PC-3 (cell line): ENCODE measurements around the gene FBXL16. TPM values are rescaled to one million over a fixed set of nuclear protein-coding genes. Genes with fewer than 3 reads are reported as not detected.

Source experiments
- ATAC-seq: fragments of 200-7000 bp; cut with Tn5 transposase; 2 replicates; pipeline ENCODE4 v1.9.1; 2020; ENCODE audit warnings: mild to moderate bottlenecking, moderate library complexity
- BruUV-seq: library from RNA; stranded (reverse); fragments of 400-500 nt; replicated peaks from 2 replicates; lab custom pipeline; 2021; lab: Mats Ljungman, UMichigan
- CTCF ChIA-PET: fragments of 300-600 bp; sonication (Branson Sonifier 250); formaldehyde crosslinking; loops from one replicate; lab custom pipeline; 2022; ENCODE audit warnings: antibody characterized with exemption; lab: Charles Lee
- POLR2A ChIA-PET: fragments of 300-600 bp; sonication (Branson Sonifier 250); formaldehyde crosslinking; loops from one replicate; lab custom pipeline; 2022; ENCODE audit warnings: antibody characterized with exemption; ENCODE audit not compliant: unreplicated experiment; lab: Charles Lee
- DNase-seq: peaks from one replicate; pipeline ENCODE4 v3.0.0-alpha.2; 2015
- H2AFZ ChIP-seq: fragments of 300-600 bp; sonication (generic); 2 replicates; pipeline ENCODE4 v1.6.0; 2016; ENCODE audit warnings: antibody characterized with exemption, low read length
- H3F3A ChIP-seq: fragments of 300-600 bp; sonication (generic); one replicate; pipeline ENCODE4 v1.6.0; 2017; ENCODE audit warnings: antibody characterized with exemption, low read length, control low read depth, mild to moderate bottlenecking; ENCODE audit not compliant: unreplicated experiment
- H3K27ac ChIP-seq: fragments of 300-600 bp; sonication (generic); 2 replicates; pipeline ENCODE4 v1.5.1; 2016; ENCODE audit warnings: mild to moderate bottlenecking, low read length
- H3K27me3 ChIP-seq: fragments of 300-600 bp; sonication (generic); 2 replicates; pipeline ENCODE4 v1.6.1; 2016; ENCODE audit warnings: low read length, mixed read lengths
- H3K36me3 ChIP-seq: fragments of 300-600 bp; sonication (generic); 2 replicates; pipeline ENCODE4 v1.6.1; 2016; ENCODE audit warnings: low read depth, mixed run types, low read length, mixed read lengths
- H3K4me1 ChIP-seq: fragments of 300-600 bp; sonication (generic); 2 replicates; pipeline ENCODE4 v1.5.1; 2016; ENCODE audit warnings: low read length; ENCODE audit not compliant: insufficient read depth
- H3K4me2 ChIP-seq: fragments of 300-600 bp; sonication (generic); 2 replicates; pipeline ENCODE4 v1.6.0; 2016; ENCODE audit warnings: low read length
- H3K4me3 ChIP-seq: fragments of 300-600 bp; sonication (generic); 2 replicates; pipeline ENCODE4 v1.5.1; 2016; ENCODE audit warnings: mild to moderate bottlenecking, low read length, mixed read lengths
- H3K79me2 ChIP-seq: fragments of 300-600 bp; sonication (generic); 2 replicates; pipeline ENCODE4 v1.6.1; 2017; ENCODE audit warnings: low read length, mixed read lengths
- H3K9ac ChIP-seq: fragments of 300-600 bp; sonication (generic); 2 replicates; pipeline ENCODE4 v1.6.0; 2016; ENCODE audit warnings: mild to moderate bottlenecking, low read length
- H3K9me2 ChIP-seq: fragments of 300-600 bp; sonication (generic); replicated peaks from 2 replicates; pipeline ENCODE4 v1.6.1; 2016; ENCODE audit warnings: mixed run types, low read length, mixed read lengths
- H3K9me3 ChIP-seq: fragments of 300-600 bp; sonication (generic); 2 replicates; pipeline ENCODE4 v1.6.1; 2016; ENCODE audit warnings: low read length, mixed read lengths
- H4K20me1 ChIP-seq: fragments of 300-600 bp; sonication (generic); 2 replicates; pipeline ENCODE4 v1.6.1; 2016; ENCODE audit warnings: low read length, mixed read lengths
- EZH2 ChIP-seq: fragments of 300-600 bp; sonication (generic); IDR thresholded peaks from one replicate; pipeline ENCODE4 v1.6.1; 2017; ENCODE audit warnings: antibody characterized with exemption, mild to moderate bottlenecking, low read length; ENCODE audit not compliant: unreplicated experiment
- EZH2phosphoT487 ChIP-seq: fragments of 300-600 bp; sonication (generic); IDR thresholded peaks from 2 replicates; pipeline ENCODE4 v1.6.1; 2018; ENCODE audit warnings: mild to moderate bottlenecking, antibody characterized with exemption, low read length, borderline replicate concordance
- intact Hi-C: fragments of 100-400 bp; cut with micrococcal nuclease; formaldehyde crosslinking; loops from 2 replicates; pipeline ENCODE4 v1.9.0; 2023
- total RNA-seq: library from RNA; depleted of rRNA; stranded (reverse); fragments of >200 nt; gene quantifications from 2 replicates; pipeline ENCODE4 v1.2.3, GENCODE V29; 2014
- TF ChIP-seq, protein P1 (sequence below): fragments of 300-600 bp; sonication (generic); conservative IDR thresholded peaks from 2 replicates; pipeline ENCODE4 v1.5.1; 2017; ENCODE audit warnings: antibody characterized with exemption, low read depth, mild to moderate bottlenecking, low read length

Gene FBXL16
- total RNA-seq, 1 experiment from 2014 or later, result 7.5 TPM

GRCh38 chr16:672371-672770, 33.2 kb downstream of the FBXL16 start:
- no peak overlapping the region for H2AFZ ChIP-seq
- TF ChIP-seq, protein P1, sequence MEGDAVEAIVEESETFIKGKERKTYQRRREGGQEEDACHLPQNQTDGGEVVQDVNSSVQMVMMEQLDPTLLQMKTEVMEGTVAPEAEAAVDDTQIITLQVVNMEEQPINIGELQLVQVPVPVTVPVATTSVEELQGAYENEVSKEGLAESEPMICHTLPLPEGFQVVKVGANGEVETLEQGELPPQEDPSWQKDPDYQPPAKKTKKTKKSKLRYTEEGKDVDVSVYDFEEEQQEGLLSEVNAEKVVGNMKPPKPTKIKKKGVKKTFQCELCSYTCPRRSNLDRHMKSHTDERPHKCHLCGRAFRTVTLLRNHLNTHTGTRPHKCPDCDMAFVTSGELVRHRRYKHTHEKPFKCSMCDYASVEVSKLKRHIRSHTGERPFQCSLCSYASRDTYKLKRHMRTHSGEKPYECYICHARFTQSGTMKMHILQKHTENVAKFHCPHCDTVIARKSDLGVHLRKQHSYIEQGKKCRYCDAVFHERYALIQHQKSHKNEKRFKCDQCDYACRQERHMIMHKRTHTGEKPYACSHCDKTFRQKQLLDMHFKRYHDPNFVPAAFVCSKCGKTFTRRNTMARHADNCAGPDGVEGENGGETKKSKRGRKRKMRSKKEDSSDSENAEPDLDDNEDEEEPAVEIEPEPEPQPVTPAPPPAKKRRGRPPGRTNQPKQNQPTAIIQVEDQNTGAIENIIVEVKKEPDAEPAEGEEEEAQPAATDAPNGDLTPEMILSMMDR, result no peak
- TF ChIP-seq EZH2phosphoT487 (no peak), EZH2 (no peak)
- H3K9me2 ChIP-seq, result no peaks in the 10 kb centered on the region
- H3K4me2 ChIP-seq, result no peak overlapping the region
- no peak overlapping the region for H3K9ac ChIP-seq
- H3K27me3 ChIP-seq, result no peaks in the 10 kb centered on the region
- H3F3A ChIP-seq, result no peaks in the 10 kb centered on the region
- ATAC-seq (no peak), DNase-seq (no peak)
- intact Hi-C loops, result no loop called here
- BruUV-seq, result no TSS peak
- peaks cover 6% of the 10 kb centered on the region; the same call in 1 of the 2 replicates for H3K36me3 ChIP-seq
- H3K79me2 ChIP-seq, result peaks cover 22% of the 10 kb centered on the region
- H3K27ac ChIP-seq, result no peak overlapping the region
- H3K4me3 ChIP-seq, result no peak overlapping the region
- H3K9me3 ChIP-seq, result no peaks in the 10 kb centered on the region
- H3K4me1 ChIP-seq, result no peaks in the 10 kb centered on the region
- ChIA-PET POLR2A (no interaction called here), CTCF (no interaction called here)
- H4K20me1 ChIP-seq, result no peaks in the 10 kb centered on the region

DNA sequence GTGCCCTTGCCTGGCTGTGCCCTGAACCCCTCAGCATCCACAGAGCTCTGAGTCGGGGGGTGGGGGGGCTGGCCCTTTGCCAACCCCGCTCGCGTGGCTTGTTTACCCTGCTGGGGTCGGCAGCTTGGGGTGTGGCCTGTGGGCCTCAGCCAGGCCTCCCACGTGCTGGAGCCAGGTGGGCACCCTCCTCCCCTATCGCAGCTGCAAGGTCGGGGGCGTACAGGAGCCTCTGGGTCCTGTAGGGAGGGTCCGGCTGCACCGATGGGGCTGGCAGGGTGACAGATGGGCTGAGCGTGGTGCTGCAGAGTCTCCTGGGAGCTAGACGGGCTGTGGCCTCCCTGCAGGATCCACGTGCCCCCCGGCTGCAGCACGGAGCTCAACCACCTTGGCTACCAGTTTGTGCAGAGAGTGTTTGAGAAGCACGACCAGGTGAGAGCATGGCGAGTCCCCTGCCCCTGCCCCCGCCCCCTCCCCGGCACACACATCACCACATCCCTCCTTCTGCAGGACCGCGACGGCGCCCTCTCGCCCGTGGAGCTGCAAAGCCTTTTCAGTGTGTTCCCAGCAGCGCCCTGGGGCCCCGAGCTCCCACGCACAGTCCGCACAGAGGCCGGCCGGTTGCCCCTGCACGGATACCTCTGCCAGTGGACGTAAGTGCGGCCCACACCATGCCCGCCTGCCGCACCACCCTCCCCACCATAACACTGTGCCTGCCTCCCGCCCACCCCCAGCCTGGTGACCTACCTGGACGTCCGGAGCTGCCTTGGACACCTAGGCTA, 34.1 kb downstream of the FBXL16 start:
- Histone ChIP-seq H3K36me3 (peaks cover 6% of the 10 kb centered on the region; the same call in 1 of the 2 replicates), H3K4me2 (no peak overlapping the region), H3K27me3 (no peaks in the 10 kb centered on the region), H4K20me1 (no peaks in the 10 kb centered on the region), H2AFZ (no peak overlapping the region), H3K4me1 (no peaks in the 10 kb centered on the region), H3K4me3 (no peak overlapping the region), H3K9me2 (no peaks in the 10 kb centered on the region), H3F3A (no peaks in the 10 kb centered on the region), H3K27ac (no peak overlapping the region), H3K79me2 (peaks cover 22% of the 10 kb centered on the region), H3K9me3 (no peaks in the 10 kb centered on the region), H3K9ac (no peak overlapping the region)
- TF ChIP-seq EZH2phosphoT487 (no peak), EZH2 (no peak)
- TF ChIP-seq, protein P1, result no peak
- ChIA-PET CTCF (no interaction called here), POLR2A (no interaction called here)
- BruUV-seq, result no TSS peak
- intact Hi-C loops, result no loop called here
- ATAC-seq, result no peak
- no peak for DNase-seq
